NCI-H82 treated with DMSO at 0.1 percent for 48 hours (cell line): ENCODE measurements around the gene SPINT3.

ENCODE experiments used
- DNase-seq: peaks from one replicate; lab custom pipeline; 2025; ENCODE audit not compliant: unreplicated experiment; lab: John Stamatoyannopoulos, UW

The SPINT3 gene, protein sequence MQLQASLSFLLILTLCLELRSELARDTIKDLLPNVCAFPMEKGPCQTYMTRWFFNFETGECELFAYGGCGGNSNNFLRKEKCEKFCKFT

DNA sequence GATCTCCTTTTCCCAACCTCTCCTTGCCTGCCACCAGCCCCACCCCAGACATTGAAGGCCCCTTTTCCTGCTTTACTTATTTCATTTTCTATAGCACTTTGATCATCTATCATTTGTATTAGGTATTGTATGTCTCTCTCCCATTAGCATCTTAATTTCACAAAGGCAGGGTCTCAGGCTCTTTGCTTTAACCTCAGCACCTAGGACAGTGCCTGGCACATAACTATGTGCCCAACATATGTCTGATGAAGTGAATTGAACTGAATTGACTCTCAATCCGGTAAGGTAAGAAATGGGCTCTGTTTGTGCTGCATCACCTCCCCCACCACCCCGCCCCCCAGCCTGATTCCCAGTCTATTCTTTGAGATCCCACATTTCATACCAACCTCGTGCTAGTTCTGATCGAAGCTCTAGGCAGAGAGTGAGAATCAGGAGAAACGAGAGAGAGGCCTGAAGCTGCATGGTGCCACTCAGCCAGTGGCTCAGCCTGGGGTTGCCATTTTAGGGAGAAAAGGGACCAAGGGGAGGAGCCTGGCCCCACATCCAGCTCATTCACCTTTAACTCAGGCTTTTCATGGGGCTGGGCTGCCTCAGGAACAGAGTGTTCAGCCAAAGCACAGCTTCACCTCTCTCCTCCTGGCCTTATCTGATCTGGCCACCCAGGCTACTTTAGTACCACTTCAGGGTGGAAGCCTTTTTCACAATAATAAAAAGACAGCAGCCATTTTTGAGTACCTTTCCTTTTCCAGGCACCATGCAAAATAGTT is at the start of gene SPINT3:
TSS of gene SPINT3 (minus strand) at position 476 of the 767 bp plus-strand sequence. CDS start at position 462, 14 bp downstream.
- no peak for DNase-seq

DNA sequence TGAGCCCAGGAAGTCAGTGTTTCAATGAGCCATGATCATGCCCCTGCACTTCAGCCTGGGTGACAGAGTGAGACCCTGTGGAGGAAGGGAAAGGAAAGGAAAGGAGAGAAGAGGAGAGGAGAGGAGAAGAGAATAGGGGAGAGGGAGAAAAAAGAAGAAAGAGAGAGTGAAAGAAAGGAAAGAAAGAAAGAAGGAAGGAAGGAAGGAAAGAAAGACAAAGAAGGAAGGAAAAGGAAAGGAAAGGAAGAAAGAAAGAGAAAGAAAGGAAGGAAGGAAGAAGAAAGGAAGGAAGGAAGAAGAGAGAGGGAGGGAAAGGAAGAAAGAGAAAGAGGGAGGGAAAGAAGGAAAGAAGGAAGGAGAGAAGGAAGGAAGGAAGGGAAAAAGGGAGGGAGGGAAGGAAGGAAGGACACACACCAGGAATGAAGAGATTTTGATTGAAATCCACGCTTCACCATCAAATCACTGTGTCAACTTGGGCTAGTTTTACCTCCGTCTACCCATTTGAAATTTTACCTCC is 49.4 kb upstream of the SPINT3 start:
- DNase-seq = no peak

DNA sequence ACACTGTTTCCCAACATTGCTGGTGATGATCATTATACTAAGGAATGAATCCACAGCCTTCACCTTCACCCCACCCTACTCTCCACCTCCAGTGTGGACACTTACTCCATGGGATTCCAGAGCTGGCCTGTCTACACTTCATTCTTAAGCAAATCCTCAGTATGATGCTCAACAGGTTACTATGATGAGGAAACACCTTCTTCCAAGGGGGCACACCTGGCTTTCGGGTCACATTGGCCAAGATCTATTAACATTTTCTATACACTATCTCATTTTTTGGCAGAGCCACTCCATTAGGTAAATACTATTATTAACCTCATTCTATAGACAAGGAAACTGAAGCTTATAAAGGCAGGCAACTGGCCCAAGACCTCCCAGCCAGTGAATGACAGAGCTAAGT is 39.8 kb upstream of the SPINT3 start:
- DNase-seq = no peak

DNA sequence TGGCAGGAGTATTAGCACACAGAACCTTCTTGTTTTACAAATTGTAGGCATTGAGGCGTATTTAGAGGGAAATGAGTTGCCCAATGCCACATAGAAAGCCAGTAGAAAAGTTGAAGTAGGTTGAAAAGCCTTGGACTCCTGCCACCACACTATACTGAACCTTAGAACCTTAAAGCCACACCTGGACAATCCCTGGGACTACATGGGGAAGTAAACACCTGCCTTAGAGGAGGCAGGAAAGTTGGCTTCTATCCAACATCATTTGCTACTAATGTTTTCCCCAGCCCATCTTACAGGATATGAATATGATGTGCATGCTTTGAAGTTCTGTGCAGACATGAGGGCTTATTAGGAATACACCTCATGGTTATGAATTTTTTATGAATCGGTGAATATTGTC is 37.0 kb upstream of the SPINT3 start:
- no peak for DNase-seq

DNA sequence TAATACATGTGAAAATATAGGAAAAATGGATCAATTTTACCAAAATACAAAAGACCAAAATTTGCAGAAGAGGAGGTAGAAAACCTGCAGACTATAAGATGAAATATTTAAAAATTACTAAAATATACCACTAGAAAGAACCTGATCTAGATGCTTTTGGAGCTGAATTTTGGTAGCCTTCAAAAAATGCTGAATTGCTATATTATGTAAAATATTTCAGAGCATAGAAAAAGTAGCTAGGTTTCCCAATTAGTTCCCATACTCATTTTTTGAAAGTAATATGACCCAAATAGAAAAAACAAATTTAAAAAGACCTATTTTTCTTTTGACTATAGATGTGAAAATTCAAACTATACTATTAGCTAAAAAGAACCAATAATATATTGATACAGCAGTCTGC is 35.3 kb upstream of the SPINT3 start:
- DNase-seq = no peak

DNA sequence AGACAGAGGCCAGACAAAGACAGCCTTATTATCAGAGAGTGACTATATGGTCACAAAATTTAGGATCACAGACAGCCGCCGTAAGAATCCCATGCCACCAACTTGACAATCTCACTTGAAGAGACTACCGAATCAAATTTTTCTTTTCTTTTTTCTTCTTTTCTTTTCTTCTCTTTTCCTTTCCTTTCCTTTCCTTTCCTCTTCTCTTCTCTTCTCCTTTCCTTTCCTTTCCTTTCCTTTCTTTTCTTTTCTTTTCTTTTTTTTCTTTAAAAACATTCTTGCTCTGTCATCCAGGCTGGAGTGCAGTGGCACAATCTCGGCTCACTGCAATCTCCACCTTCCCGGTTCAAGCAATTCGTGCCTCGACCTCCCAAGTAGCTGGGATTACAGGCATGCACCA is 33.0 kb upstream of the SPINT3 start:
- no peak for DNase-seq

DNA sequence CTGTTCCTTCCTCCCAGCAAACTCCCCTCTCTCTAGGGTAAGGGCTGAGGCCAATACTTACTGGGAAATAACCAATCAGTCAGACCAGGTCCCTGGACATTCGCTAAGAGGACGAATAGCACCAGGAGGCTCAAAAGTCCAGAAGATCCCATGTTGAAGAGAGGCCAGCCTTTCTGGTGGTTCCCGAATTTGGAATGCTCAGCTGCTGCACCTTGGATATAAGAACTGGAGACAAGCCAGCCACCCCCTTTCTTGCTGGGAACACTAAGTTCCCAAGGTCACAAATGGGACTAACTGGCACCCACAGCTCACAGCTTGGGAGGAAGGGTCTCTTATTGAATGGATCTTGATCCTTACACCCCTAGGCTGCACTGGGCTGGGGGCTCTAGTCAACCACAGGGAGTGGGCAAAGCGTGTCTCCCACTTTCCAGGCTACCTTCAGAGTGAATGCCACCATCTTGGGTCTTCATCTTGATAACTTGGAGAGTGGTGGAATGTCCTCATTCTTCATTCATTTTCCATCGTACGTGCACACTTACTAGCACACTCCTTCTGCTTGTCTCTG is 31.9 kb upstream of the SPINT3 start, which contains the start of gene EPPIN:
TSS of gene EPPIN (minus strand) at position 196 of the 565 bp plus-strand sequence. CDS start at position 152, 44 bp downstream.
- no peak for DNase-seq

DNA sequence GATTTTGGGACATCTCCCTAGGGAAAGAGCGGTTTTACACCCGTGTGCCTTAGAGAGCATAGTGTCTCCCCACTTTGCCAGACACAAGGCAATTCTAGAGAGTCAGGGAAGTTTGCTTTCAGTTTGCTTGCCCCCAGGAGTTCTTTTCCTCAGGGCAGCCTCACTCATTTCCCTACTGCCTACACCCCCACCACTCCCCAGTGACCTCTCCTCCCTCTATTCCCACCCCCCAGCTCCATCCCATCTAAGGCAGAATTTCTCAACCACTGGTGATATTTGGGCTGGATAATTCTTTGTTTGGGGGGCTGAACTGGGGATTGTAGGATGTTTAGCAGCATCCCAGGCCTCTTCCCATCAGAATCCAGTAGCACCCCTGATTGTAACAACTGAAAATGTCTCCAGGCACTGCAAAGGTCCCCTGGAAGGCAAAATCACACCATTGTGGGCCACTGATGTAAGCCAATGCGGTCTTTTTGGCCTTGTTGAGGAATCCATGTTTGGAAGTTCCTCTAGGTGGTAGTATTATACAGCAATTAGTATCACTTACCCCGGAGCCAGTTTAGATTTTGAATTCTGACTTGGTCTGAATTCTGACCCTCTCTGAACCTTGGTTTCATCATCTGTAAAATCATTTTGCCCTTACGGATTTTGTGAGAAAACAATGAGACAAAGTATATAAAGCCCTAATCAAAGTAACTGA is 30.5 kb upstream of the SPINT3 start:
- no peak for DNase-seq

DNA sequence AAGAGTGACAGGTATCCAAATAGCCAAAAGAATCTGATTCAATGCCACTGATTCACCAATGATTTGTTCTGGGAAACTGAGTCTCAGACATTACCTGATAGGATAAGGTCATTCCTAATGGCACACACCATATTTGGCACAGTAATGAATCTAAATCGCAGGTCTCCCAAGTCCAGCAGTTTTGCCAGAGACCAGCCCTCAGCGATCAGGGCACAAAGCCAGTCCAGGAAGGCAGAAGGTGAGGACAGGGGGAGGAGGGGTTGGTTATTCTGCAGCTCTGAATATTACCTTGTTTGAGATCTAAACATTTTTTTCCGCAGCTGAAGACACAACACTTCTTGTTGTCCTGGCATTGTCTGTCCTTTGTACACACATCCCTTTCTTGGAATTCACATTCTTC is 29.9 kb upstream of the SPINT3 start:
- DNase-seq = no peak

DNA sequence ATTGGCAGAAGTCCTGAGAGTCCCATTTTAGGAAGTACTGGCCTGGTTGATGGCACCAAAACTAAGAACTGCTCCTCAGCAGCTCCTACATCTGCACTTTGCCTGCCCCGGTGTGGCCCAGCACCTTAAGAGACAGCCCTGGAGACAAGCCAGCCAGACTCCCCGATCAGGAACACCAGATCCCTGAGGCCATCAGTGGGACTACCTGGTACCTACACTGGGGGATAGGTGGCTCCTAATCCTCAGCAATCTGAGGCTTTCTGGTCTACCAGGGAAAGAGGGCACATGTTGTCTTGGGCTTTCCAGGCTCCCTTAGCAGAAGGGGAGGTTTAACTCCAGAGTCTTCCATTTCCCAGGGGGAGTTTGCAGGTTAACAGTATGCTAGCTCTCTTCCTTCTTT is 24.0 kb upstream of the SPINT3 start, which contains the start of gene WFDC6:
TSS of gene WFDC6 (minus strand) at position 101 of the 400 bp plus-strand sequence. CDS start at position 26, 75 bp downstream.
- DNase-seq = no peak

DNA sequence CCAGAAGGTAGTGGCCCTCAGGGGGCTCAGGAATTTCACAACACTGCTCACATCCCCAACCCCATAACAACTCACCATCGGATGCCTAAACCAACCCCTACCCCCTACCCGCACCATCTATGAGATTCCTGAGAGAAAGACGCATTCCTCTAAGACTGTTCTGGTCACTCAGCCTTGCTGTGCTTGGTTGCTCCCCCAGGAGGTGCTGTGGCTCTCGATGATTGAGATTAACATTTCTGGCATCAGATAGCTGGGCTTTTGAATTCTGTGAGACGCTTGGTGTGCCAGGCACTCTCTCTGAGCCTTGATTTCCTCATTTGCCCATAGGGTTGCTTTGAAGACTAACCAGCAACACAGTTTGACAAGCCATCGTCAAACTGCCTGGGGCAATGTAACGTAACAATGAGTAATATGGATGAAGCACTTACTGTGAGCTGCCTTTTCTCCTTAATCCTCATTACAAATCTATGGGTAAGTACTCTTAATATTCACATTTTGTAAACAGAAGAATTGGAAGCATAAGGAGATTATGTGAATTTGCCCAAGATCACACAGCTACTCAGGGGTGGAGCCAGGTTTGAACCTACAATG is 22.9 kb upstream of the SPINT3 start:
- no peak for DNase-seq

DNA sequence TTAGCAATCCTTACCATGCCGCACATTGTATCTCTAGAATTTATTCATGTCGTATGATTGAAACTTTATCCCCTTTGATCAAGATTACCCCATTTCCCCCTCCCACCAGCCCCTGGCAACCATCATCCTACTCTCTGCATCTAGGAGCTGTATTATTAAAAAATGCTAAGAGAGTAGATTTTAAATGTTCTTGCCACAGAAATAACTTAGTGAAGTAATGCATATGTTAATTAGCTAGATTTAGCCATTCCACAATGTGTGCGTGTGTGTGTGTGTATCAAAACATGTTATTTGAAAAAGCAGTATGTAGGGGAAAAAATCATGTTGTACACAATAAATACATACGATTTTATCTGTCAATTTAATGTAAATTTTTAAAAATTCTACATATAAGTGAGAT is 11.9 kb upstream of the SPINT3 start:
- no peak for DNase-seq

DNA sequence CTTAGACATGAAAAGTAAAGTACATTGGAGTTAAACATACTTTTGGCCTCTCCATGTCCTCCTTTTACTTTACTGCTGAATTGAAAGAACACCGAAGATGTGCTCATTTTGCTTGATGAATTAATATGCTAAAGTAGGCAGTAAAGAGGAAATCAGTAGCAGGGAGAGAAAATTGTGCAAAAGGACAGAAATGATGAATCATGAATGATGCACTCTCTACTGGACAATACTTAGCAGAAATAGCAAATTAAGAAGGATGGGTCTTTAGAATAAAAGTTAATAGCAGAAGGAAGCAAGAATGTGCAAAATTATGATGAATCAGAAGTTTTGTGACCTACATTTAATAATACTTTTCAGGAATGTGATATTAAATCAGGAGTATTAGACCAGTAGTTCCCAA is 8.4 kb upstream of the SPINT3 start:
- no peak for DNase-seq

DNA sequence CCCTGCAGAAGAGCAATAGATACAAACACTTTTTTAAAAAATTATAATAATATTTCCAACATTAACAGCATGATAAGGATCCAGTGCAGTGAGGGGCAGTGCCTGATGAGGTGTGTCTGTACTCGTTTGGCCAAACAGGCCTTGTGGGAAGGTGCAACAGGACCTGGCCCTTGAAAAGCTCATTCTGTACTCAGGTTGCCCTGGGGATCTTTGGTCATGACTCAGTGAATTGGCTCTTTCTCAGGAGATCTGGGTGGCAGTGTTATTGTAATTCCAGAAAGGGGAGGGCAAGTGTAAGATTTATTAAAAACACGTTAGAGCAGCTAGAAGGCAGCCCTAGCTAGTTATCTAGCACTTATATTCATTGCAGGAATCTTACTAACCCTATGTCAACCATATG is 2.9 kb upstream of the SPINT3 start:
- no peak for DNase-seq

DNA sequence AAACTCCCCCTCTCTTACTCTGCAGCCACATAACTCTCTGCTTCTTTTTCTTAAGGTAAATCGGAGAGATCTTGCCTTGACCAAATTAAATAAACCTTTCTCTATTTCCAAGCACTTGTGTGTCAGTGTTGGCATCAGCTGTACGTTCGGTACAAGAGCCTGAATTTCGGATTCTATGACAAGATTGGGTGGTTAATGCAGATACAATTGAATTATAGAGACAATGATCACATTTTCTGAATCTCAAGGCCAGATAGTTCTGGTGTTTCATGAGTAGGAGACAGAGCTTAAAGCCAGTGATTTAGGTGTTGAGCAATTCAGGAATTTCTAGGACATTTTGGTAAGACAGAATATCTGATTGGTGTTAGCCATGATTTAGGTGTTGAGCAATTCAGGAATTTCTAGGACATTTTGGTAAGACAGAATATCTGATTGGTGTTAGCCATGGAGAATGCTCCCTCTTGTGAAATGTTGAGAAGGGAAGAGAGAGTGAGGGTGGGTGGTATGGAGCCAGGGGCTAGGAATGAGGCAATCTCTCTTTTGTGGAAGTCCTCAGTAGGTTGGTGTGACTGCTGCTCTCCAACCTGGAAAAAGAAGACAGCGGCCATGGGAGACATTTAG is 5.1 kb downstream of the SPINT3 start:
- DNase-seq = no peak

DNA sequence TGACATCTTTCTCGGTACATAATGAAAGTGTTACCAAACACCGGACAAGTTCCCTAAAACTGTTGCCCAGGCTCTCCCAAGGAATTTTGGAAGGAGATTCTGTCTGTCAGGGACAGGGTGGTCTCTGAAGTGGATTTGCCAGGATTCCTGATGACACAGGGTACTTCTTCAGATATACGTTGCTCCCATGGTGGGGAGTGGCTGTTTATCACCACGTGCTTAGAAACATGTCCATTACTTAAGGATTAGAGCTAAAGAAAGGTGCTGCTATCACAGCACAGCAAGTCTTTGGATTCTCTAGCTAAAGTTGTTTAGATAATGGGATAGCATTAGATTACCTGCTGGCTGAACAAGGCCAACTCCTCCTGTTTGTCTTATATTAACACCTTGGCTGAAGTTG is 6.3 kb downstream of the SPINT3 start:
- no peak for DNase-seq

DNA sequence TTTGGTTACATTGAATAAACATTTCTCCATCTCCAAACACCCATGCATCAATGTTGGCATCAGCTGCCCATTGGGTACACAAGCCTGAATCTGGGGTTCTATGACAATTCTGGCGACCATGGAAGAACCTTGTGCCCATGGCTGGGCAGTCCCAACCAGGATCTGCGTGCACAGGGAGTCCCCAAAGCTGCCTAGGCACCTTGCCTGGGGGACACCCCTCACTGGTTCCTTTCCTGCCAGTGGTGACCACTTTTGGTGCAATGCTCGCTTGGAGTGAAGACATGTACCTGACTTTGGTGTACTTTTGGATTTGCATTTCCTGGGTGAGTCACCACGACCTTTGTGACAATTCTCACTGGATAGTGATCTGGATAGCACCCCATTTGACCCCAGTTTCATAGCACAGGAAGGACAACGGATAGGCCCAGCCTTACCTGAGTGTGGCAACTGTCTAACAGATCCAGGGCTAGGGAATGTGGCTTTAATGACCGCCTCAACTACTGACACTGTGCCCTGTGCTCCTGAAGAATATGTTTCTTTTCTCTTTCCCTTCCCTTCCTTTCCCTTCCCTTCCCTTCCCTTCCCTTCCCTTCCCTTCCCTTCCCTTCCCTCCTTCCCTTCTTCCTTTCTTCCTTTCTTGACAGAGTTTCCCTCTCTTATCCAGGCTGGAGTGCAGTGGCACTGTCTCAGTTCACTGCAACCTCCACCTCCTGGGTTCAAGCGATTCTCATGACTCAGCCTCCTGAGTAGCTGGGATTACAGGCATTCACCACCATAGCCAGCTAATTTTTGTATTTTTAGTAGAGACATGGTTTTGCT is 7.1 kb downstream of the SPINT3 start:
- no peak for DNase-seq

DNA sequence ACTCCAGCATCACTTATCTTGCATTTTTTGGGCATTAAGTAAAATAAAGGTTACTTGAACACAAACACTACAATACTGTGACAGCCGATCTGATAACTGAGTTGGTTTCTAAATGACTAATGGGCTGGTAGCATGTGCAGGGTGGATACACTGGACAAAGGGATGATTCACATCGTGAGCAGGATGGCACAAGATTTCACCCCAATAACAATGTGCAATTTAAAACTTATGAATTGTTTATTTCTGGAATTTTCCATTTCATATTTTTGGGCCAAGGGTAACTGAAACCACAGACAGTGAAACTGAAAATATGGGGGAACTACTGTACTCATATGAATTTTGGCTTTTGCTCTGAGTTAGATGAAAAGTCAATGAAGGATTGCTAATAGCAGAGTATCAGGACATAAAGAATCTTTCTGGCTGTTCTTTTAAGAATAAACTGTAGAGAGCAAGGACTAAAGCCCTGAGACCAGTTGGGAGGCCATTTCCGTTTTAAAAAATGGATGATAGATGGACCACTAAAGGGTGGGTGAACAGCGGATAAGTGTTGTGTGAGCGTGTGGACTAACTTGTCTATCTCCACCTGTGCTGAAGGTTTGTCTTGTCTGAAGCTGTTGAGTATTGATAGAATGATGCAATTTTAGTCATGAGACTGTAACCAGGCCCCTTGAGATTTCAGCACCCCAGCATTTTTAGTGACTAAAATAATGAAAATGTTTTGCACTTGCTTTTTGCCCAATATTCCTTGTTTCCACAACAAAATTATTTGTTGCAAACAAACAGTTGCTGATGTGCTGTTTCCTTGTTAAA is 8.2 kb downstream of the SPINT3 start:
- no peak for DNase-seq

DNA sequence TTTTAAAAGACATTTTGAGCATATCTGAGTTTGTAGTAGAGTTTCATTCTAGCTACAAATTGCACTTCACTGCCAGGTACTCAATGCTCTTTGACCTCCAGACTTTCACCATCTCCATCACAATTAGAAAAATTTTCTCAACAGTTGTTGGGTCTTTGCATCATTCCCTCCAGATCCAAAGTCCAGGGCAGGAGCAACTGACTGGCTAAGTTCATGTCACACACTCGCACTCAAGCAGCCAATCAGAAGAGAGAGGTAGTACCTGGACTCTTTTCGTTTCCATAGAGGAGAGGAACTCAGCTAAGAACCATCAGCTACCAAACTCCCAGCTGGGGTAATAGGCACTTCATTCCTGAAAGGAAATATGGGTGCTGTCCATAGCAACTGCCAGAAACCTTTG is 9.0 kb downstream of the SPINT3 start:
- no peak for DNase-seq
